GM12892 (cell line): ENCODE measurements around the gene ALDH1A1.

ENCODE experiments used
- POLR2A ChIP-seq: IDR thresholded peaks from 2 replicates; pipeline ENCODE4 v1.6.1; 2011; ENCODE audit warnings: low read depth, low read length, control low read depth
- TAF1 ChIP-seq: IDR thresholded peaks from 2 replicates; pipeline ENCODE4 v1.6.1; 2011; ENCODE audit warnings: low read depth, mild to moderate bottlenecking, control low read depth, low read length, borderline replicate concordance

DNA sequence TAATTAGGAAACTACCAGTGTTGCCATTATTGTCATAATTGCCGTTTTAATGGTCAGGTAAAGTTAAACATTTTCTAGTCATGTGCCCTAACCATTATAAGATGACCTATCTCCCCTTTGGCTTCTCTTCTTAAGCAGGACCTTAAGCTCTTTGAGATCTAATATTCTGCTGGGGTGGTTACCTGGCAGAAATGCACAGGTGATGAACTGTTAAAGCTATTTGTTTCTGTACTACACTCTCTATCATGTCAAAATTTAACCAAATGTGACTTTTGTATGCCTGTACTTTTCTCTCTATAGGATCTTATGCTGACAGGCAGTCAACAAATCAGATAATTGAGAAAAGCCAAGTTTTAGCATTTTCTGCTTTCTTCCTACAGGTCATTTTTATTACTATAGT, 23.3 kb downstream of the ALDH1A1 start:
- TF ChIP-seq POLR2A: no peak
- no peak for TF ChIP-seq TAF1
